Body of pancreas (tissue), 4 donors: ENCODE results near the gene PIK3IP1.

Experiments
- CTCF ChIP-seq, 7 experiments: fragments of 450-650 bp in 4 of 7; fragments of 200-600 bp in 3 of 7; sonication (generic) in 3 of 7; IDR thresholded peaks; one replicate each; pipeline ENCODE4 v1.5.1; 2016 to 2019; ENCODE audit warnings: antibody characterized with exemption in 7 of 7
- POLR2A ChIP-seq, 3 donors: fragments of 450-650 bp; IDR thresholded peaks; one replicate each; pipeline ENCODE4 v1.6.1; 2016; ENCODE audit warnings: antibody characterized with exemption in 3 of 3, mild to moderate bottlenecking in 2 of 3

- TF ChIP-seq CTCF (IDR thresholded peaks at IDR 0.05) (no peak), POLR2A (IDR thresholded peaks at IDR 0.05) (no peak)
Observed at GRCh38 chr22:31275576-31275975, 16.7 kb downstream of the PIK3IP1 start.
